ENCODE results near the gene CPSF3. TPM values are rescaled to one million over a fixed set of nuclear protein-coding genes. Genes with fewer than 3 reads are reported as not detected.

CPSF3 gene
- total RNA-seq, 1 donor from 2014 or later = 19.4 TPM

DNA sequence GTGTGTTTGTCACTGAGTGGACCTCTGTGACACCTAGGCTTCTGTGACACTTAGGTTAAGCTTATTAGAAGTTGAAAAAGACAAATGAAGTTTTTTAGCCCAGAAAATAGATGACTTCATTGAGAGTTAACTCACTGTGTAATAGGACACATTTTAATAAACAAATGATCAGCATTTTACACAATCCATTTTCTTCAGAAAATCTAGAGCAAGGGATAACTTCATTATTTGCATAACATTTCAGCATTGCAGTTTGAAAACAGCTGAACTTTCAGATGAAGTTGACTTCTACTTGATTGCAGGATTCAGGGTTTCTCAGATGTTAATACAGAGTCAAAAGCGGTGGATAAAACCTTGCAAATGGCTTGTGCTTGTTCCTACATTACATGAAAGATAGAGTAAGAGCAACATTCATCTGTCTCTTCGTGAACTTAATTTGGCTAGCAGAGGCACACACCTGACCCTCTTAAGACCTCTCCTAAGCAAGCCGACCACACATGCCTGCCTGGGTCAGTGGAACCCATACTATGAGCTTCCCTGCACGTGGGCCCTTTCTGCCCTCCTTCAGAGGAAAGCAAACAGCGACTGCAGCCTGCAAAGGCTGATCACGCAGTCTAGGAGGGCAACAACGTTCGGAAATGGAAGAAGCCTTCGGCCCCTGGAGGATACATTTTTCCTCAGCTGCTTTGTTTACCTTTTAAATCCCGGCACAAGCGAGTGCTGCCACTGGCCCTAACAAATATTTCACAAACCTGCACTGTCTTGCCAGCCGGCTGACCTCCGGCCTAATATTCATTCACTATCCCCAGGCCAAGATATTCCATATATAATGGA is 16.7 kb upstream of the CPSF3 start:
- H3K4me3 ChIP-seq = no peak overlapping the region
- H3K27ac ChIP-seq = no peak overlapping the region
- no peaks in the 10 kb centered on the region for H3K9me3 ChIP-seq
- DNase-seq (ENCODE audit: extremely low spot score in 2 of 2) = peak in 1 of 2 donors; percentile 74
- TF ChIP-seq, protein P1, sequence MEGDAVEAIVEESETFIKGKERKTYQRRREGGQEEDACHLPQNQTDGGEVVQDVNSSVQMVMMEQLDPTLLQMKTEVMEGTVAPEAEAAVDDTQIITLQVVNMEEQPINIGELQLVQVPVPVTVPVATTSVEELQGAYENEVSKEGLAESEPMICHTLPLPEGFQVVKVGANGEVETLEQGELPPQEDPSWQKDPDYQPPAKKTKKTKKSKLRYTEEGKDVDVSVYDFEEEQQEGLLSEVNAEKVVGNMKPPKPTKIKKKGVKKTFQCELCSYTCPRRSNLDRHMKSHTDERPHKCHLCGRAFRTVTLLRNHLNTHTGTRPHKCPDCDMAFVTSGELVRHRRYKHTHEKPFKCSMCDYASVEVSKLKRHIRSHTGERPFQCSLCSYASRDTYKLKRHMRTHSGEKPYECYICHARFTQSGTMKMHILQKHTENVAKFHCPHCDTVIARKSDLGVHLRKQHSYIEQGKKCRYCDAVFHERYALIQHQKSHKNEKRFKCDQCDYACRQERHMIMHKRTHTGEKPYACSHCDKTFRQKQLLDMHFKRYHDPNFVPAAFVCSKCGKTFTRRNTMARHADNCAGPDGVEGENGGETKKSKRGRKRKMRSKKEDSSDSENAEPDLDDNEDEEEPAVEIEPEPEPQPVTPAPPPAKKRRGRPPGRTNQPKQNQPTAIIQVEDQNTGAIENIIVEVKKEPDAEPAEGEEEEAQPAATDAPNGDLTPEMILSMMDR (IDR thresholded peaks at IDR 0.05) = no peak
- TF ChIP-seq POLR2AphosphoS5 (IDR thresholded peaks at IDR 0.05; ENCODE audit: insufficient read depth in 1 of 2, low read depth in 1 of 2) (no peak), POLR2A (IDR thresholded peaks at IDR 0.05) (no peak)
- H3K4me1 ChIP-seq = no peaks in the 10 kb centered on the region
- H3K27me3 ChIP-seq = no peaks in the 10 kb centered on the region
- peaks cover 0 to 26% of the 10 kb centered on the region in 2 donors for H3K36me3 ChIP-seq
- intact Hi-C loops (cut with DNase I) = loop anchor here (10.0 kb wide), 1 partner anchor 62 kb away; no protein-coding TSS in a partner anchor

DNA sequence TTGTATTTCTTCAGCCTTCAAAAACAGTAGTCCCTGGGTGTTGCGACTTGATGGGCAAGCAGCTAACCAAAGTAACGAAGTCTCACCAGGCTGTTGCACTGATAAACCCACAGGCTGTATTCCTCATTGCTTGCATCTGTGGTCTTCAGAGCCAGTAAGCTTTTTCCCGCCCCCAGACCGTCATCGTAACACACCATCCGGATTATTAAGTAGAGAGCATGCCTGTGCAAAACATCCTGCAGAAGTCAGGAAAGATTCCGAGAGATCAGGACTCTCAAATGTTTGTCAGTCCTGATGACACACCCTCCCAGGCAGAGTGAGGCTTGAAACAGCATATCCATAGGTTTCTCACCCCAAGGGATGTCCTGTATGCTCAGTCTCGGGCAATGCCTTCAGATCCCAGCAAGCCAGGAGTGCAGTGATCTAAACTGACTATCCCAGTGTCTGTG is 16.1 kb upstream of the CPSF3 start:
- no peak overlapping the region for H3K27ac ChIP-seq
- H3K36me3 ChIP-seq = peaks cover 0 to 30% of the 10 kb centered on the region in 2 donors
- no peaks in the 10 kb centered on the region for H3K9me3 ChIP-seq
- no peaks in the 10 kb centered on the region for H3K4me1 ChIP-seq
- intact Hi-C loops (cut with DNase I) = loop anchor here (10.0 kb wide), 1 partner anchor 63 kb away; no protein-coding TSS in a partner anchor
- peak in 1 of 2 donors; percentile 77 for DNase-seq (ENCODE audit: extremely low spot score in 2 of 2)
- no peaks in the 10 kb centered on the region for H3K27me3 ChIP-seq
- no peak overlapping the region for H3K4me3 ChIP-seq
- TF ChIP-seq, protein P1 (IDR thresholded peaks at IDR 0.05) = no peak
- TF ChIP-seq POLR2AphosphoS5 (IDR thresholded peaks at IDR 0.05; ENCODE audit: insufficient read depth in 1 of 2, low read depth in 1 of 2) (no peak), POLR2A (IDR thresholded peaks at IDR 0.05) (no peak)

DNA sequence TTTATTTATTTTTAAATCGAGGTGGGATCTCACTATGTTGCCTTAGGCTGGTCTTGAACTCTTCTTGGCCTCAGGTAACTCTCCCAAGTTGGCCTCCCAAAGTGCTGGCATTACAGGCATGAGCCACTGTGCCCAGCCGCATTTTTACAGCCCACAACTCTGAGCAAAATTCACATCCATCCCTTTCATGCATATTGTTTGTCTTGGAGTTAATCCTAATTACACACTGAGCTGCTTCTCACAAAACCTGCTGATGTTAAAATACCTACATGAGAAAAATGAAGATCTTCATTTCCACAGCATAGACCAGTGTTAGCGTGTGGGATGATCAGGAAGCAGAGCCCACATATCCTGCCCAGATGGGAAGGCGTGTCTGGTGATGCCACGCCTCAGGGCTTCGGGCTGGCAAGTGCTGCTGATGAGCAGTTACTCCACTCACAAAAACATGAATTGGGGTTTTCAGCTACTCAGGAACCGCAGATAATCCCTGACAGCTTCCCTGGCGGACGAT is 14.8 kb upstream of the CPSF3 start:
- peaks cover 0 to 30% of the 10 kb centered on the region in 2 donors for H3K36me3 ChIP-seq
- intact Hi-C loops (cut with DNase I) = loop anchor here (10.0 kb wide), 1 partner anchor 64 kb away; no protein-coding TSS in a partner anchor
- H3K27ac ChIP-seq = no peak overlapping the region
- no peaks in the 10 kb centered on the region for H3K9me3 ChIP-seq
- TF ChIP-seq POLR2A (IDR thresholded peaks at IDR 0.05) (no peak), POLR2AphosphoS5 (IDR thresholded peaks at IDR 0.05; ENCODE audit: insufficient read depth in 1 of 2, low read depth in 1 of 2) (no peak)
- TF ChIP-seq, protein P1 (IDR thresholded peaks at IDR 0.05) = no peak
- peak in 1 of 2 donors; percentile 76 for DNase-seq (ENCODE audit: extremely low spot score in 2 of 2)
- H3K27me3 ChIP-seq = no peaks in the 10 kb centered on the region
- no peaks in the 10 kb centered on the region for H3K4me1 ChIP-seq
- no peak overlapping the region for H3K4me3 ChIP-seq

DNA sequence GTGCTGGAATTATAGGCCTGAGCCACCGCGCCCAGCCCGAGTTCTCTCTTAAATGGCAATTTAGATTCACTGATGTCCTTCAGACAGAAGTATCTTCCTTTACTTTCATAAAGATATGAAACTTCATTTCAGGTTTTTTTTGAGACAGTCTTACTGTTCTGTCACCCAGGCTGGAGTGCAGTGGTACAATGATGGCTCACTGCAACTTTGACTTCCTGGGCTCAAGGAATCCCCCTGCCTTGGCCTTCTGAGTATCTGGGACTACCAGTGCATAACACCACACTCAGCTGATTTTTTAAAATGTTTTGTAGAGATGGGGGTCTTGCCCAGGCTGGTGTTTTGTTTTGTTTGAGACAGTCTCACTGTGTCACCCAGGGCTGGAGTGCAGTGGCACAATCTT is 13.3 kb upstream of the CPSF3 start:
- H3K27me3 ChIP-seq = no peaks in the 10 kb centered on the region
- TF ChIP-seq, protein P1 (IDR thresholded peaks at IDR 0.05) = no peak
- TF ChIP-seq POLR2AphosphoS5 (IDR thresholded peaks at IDR 0.05; ENCODE audit: insufficient read depth in 1 of 2, low read depth in 1 of 2) = no peak
- no peaks in the 10 kb centered on the region for H3K4me1 ChIP-seq
- intact Hi-C loops (cut with DNase I) = no loop called here
- H3K9me3 ChIP-seq = no peaks in the 10 kb centered on the region
- DNase-seq (ENCODE audit: extremely low spot score in 2 of 2) = no peak
- H3K27ac ChIP-seq = no peak overlapping the region
- H3K36me3 ChIP-seq = peaks cover 0 to 30% of the 10 kb centered on the region in 2 donors
- no peak overlapping the region for H3K4me3 ChIP-seq

DNA sequence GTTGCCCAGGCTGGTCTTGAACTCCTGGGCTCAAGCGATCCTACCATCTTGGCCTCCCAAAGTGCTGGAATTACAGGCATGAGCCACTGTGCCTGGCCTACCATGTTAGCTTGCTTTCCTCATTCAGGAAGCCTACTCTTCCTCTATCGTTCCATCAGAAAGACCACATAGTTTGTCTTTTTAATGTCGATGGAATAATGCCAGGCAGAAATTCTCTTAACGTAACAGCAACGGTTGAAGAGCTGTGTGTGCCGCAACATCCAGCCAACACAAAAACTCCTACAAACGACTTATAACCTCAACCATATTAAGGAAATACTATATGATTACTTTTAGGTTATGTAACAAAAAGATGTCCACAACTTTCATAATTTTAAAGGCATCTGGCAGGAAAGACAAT is 10.7 kb upstream of the CPSF3 start:
- Histone ChIP-seq H3K27me3 (no peaks in the 10 kb centered on the region), H3K27ac (no peak overlapping the region), H3K36me3 (peaks cover 0 to 37% of the 10 kb centered on the region in 2 donors), H3K4me3 (no peak overlapping the region), H3K4me1 (peaks cover 21% of the 10 kb centered on the region), H3K9me3 (no peaks in the 10 kb centered on the region)
- no peak for TF ChIP-seq POLR2AphosphoS5 (IDR thresholded peaks at IDR 0.05; ENCODE audit: insufficient read depth in 1 of 2, low read depth in 1 of 2)
- no peak for TF ChIP-seq POLR2A (IDR thresholded peaks at IDR 0.05)
- TF ChIP-seq, protein P1 (IDR thresholded peaks at IDR 0.05) = no peak
- intact Hi-C loops (cut with DNase I) = no loop called here
- no peak for DNase-seq (ENCODE audit: extremely low spot score in 2 of 2)

All from vagina (tissue), 2 donors.